Suprapubic skin (tissue), 4 donors: ENCODE results near the gene C11orf86. TPM values are rescaled to one million over a fixed set of nuclear protein-coding genes. Genes with fewer than 3 reads are reported as not detected.

ENCODE experiments used
- DNase-seq, 2 donors: peaks; one replicate each; pipeline ENCODE4 v3.0.0-alpha.2; 2019; ENCODE audit warnings: low spot score in 2 of 2
- H3K27ac ChIP-seq: fragments of 200-600 bp; sonication (generic); one replicate; pipeline ENCODE4 v1.5.1; 2019
- H3K27me3 ChIP-seq: fragments of 200-600 bp; sonication (generic); one replicate; pipeline ENCODE4 v1.5.1; 2019
- H3K36me3 ChIP-seq: fragments of 200-600 bp; sonication (generic); one replicate; pipeline ENCODE4 v1.5.1; 2019
- H3K4me1 ChIP-seq: fragments of 200-600 bp; sonication (generic); one replicate; pipeline ENCODE4 v1.5.1; 2019
- H3K4me3 ChIP-seq: fragments of 200-600 bp; sonication (generic); one replicate; pipeline ENCODE4 v1.5.1; 2019; ENCODE audit warnings: mild to moderate bottlenecking
- H3K9me3 ChIP-seq: fragments of 200-600 bp; sonication (generic); one replicate; pipeline ENCODE4 v1.5.1; 2019
- CTCF ChIP-seq, 2 donors: fragments of 200-600 bp in 1 of 2; fragments of 450-650 bp in 1 of 2; sonication (generic) in 1 of 2; IDR thresholded peaks; one replicate each; pipeline ENCODE4 v1.5.1; 2016 to 2019; ENCODE audit warnings: antibody characterized with exemption in 2 of 2, mild to moderate bottlenecking in 1 of 2, moderate library complexity in 1 of 2
- EP300 ChIP-seq: sonication (generic); formaldehyde crosslinking; IDR thresholded peaks from one replicate; pipeline ENCODE4 v1.6.1; 2017; ENCODE audit warnings: antibody characterized with exemption
- POLR2A ChIP-seq, 2 donors: fragments of 450-650 bp; IDR thresholded peaks; one replicate each; pipeline ENCODE4 v1.6.1; 2017; ENCODE audit warnings: antibody characterized with exemption in 2 of 2, mild to moderate bottlenecking in 2 of 2, moderate library complexity in 2 of 2
- POLR2AphosphoS5 ChIP-seq, 3 donors: sonication (generic); formaldehyde crosslinking; IDR thresholded peaks; one replicate each; pipeline ENCODE4 v1.6.1; 2017; ENCODE audit warnings: antibody characterized with exemption in 3 of 3
- WGBS: methylation state at CpG from one replicate; pipeline ENCODE4 v1.1.5; 2018; 5-methylcytosine and 5-hydroxymethylcytosine counted together
- total RNA-seq, 4 donors: library from RNA; depleted of rRNA; stranded (reverse); fragments of >200 nt; gene quantifications; one replicate each; pipeline ENCODE4 v1.1.0, GENCODE V29; 2016

Gene C11orf86
- total RNA-seq, 4 donors from 2014 or later: not detected

- Histone ChIP-seq H3K27ac (no peak overlapping the region), H3K4me1 (peaks cover 16% of the 10 kb centered on the region), H3K4me3 (no peak overlapping the region), H3K27me3 (no peaks in the 10 kb centered on the region), H3K9me3 (no peaks in the 10 kb centered on the region), H3K36me3 (no peaks in the 10 kb centered on the region)
- 69% methylated on average over 2 of the region's 2 CpGs for WGBS
- TF ChIP-seq POLR2AphosphoS5 (IDR thresholded peaks at IDR 0.05) (no peak), POLR2A (IDR thresholded peaks at IDR 0.05) (no peak)
- DNase-seq: no peak
Measured at GRCh38 chr11:66936311-66936711, 38.8 kb upstream of the C11orf86 start.

GRCh38 chr11:66937193-66937733, 37.8 kb upstream of the C11orf86 start:
- Histone ChIP-seq H3K27ac (no peak overlapping the region), H3K9me3 (no peaks in the 10 kb centered on the region), H3K36me3 (no peaks in the 10 kb centered on the region), H3K27me3 (no peaks in the 10 kb centered on the region), H3K4me1 (peaks cover 13% of the 10 kb centered on the region), H3K4me3 (no peak overlapping the region)
- 97% methylated on average over 1 of the region's 1 CpG for WGBS
- no peak for DNase-seq
- TF ChIP-seq CTCF (IDR thresholded peaks at IDR 0.05) (no peak), EP300 (no peak)

GRCh38 chr11:66938582-66939135, 36.4 kb upstream of the C11orf86 start:
- no peak for TF ChIP-seq POLR2A (IDR thresholded peaks at IDR 0.05)
- Histone ChIP-seq H3K4me1 (peaks cover 7% of the 10 kb centered on the region), H3K9me3 (no peaks in the 10 kb centered on the region), H3K4me3 (no peak overlapping the region), H3K27ac (no peak overlapping the region), H3K36me3 (no peaks in the 10 kb centered on the region), H3K27me3 (no peaks in the 10 kb centered on the region)
- DNase-seq: no peak
- 92% methylated on average over 5 of the region's 5 CpGs for WGBS

- DNase-seq: peak; percentile 80 to 83
- H3K36me3 ChIP-seq: no peaks in the 10 kb centered on the region
- H3K4me1 ChIP-seq: no peaks in the 10 kb centered on the region
- no peak overlapping the region for H3K4me3 ChIP-seq
- no peaks in the 10 kb centered on the region for H3K27me3 ChIP-seq
- 43% methylated on average over 8 of the region's 8 CpGs for WGBS
- no peak for TF ChIP-seq EP300
- TF ChIP-seq POLR2A (IDR thresholded peaks at IDR 0.05): no peak
- TF ChIP-seq CTCF (IDR thresholded peaks at IDR 0.05): no peak
- TF ChIP-seq POLR2AphosphoS5 (IDR thresholded peaks at IDR 0.05): no peak
- no peaks in the 10 kb centered on the region for H3K9me3 ChIP-seq
- H3K27ac ChIP-seq: no peak overlapping the region
Measured at GRCh38 chr11:66950112-66950535, 25.0 kb upstream of the C11orf86 start.

GRCh38 chr11:66951135-66951534, 24.0 kb upstream of the C11orf86 start:
- no peaks in the 10 kb centered on the region for H3K9me3 ChIP-seq
- no peak for DNase-seq
- H3K27me3 ChIP-seq: no peaks in the 10 kb centered on the region
- 98% methylated on average over 10 of the region's 10 CpGs for WGBS
- no peak overlapping the region for H3K27ac ChIP-seq
- no peak for TF ChIP-seq POLR2A (IDR thresholded peaks at IDR 0.05)
- TF ChIP-seq POLR2AphosphoS5 (IDR thresholded peaks at IDR 0.05): no peak
- no peak for TF ChIP-seq CTCF (IDR thresholded peaks at IDR 0.05)
- no peak for TF ChIP-seq EP300
- no peaks in the 10 kb centered on the region for H3K36me3 ChIP-seq
- no peaks in the 10 kb centered on the region for H3K4me1 ChIP-seq
- H3K4me3 ChIP-seq: no peak overlapping the region

- H3K4me3 ChIP-seq: no peak overlapping the region
- no peak for TF ChIP-seq CTCF (IDR thresholded peaks at IDR 0.05)
- no peak for TF ChIP-seq EP300
- no peak for TF ChIP-seq POLR2AphosphoS5 (IDR thresholded peaks at IDR 0.05)
- no peak for TF ChIP-seq POLR2A (IDR thresholded peaks at IDR 0.05)
- WGBS: 41% methylated on average over 7 of the region's 7 CpGs
- H3K9me3 ChIP-seq: no peaks in the 10 kb centered on the region
- no peak for DNase-seq
- no peaks in the 10 kb centered on the region for H3K27me3 ChIP-seq
- H3K27ac ChIP-seq: peak overlapping the region; percentile 19
- H3K4me1 ChIP-seq: peaks cover 1% of the 10 kb centered on the region
- H3K36me3 ChIP-seq: no peaks in the 10 kb centered on the region
Measured at GRCh38 chr11:66951927-66952337, 23.2 kb upstream of the C11orf86 start.
